KBM-7 (cell line): ENCODE data around the gene NCOA5.
"Not testable (repeated sequence)": the region's sequence is repeated elsewhere in the genome, so short reads cannot be mapped to it uniquely, and the experiment has no call there.

ENCODE experiments used
- DNase-seq: peaks from one replicate; pipeline ENCODE4 v3.0.0-alpha.2; 2015
- in situ Hi-C: fragments of 300-500 bp; cut with MboI; formaldehyde crosslinking; loops from 2 replicates; pipeline ENCODE4 v1.14.3; 2020; ENCODE audit warnings: low sequenced_read_pairs, low pct_unique_long_range_greater_than_20kb, mixed read lengths

NCOA5 gene

GRCh38 chr20:46101957-46102356 is 12.2 kb upstream of the NCOA5 start:
- in situ Hi-C loops: no loop called here
- no peak for DNase-seq

GRCh38 chr20:46100988-46101387 is 11.2 kb upstream of the NCOA5 start:
- in situ Hi-C loops: no loop called here
- no peak for DNase-seq

DNA sequence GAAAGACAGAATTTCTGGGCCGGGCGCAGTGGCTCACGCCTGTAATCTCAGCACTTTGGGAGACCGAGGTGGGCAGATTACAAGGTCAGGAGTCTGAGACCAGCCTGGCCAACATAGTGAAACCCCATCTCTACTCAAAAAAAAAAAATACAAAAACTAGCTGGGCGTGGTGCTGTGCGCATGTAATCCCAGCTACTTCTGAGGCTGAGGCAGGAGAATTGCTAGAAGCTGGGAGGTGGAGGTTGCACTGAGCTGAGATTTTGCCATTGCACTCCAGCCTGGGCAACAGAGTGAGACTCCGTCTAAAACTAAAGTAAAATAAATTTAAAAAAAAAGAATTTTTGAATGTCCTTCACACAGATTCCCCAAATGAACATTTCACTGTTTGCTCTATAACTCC is 10.7 kb upstream of the NCOA5 start:
- DNase-seq, in situ Hi-C loops: not testable (repeated sequence)

- in situ Hi-C loops: no loop called here
- no peak for DNase-seq
These were observed 9.9 kb upstream of the NCOA5 start for GRCh38 chr20:46099491-46100287.

DNA sequence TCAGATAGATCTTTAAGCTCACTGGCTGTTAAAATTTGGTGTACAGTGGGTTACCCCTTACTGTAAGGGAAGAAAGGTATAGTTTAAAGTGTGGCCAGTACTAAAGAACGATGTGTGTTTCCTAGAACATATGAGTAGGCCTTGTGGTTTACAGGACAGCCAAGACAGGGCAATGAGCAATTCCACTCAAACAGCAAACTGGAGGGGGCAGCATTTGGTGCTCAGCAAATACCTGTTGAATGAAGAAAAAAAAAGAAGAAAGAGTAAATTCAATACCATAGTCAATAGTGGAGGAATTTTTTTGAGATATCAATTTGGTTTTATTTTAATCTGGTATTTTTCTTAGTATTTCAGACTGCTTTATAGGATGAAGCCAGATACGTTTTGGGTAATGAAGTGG is 3.8 kb upstream of the NCOA5 start:
- in situ Hi-C loops: no loop called here
- DNase-seq: no peak

DNA sequence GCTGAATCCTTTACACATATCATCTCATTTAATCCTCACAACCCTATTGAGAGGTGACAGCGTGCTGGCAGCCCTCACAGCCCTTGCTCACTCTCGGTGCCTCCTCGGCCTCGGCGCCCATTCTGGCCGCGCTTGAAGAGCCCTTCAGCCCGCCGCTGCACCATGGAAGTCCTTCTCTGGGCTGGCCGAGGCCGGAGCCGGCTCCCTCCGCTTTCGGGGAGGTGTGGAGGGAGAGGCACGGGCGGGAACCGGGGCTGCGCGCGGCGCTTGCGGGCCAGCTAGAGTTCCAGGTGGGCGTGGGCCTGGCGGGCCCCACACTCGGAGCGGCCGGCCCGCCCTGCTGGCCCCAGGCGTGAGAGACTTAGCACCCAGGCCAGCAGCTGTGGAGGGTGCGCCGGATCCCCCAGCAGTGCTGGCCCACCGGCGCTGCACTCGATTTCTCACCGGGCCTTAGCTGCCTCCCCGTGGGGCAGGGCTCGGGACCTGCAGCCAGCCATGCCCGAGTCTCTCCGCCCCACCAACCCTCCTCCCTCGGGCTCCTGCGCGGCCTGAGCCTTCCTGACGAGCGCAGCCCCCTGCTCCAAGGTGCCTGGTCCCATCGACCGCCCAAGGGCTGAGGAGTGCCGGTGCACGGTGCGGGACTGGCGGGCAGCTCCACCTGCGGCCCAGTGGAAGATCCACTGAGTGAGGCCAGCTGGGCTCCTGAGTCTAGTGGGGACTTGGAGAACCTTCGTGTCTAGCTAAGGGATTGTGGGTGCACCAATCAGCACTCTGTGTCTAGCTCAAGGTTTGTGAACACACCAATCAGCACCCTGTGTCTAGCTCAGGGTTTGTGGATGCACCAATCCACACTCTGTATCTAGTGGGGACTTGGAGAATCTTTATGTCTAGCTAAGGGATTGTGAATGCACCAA is 2.1 kb upstream of the NCOA5 start:
- in situ Hi-C loops, DNase-seq: not testable (repeated sequence)

DNA sequence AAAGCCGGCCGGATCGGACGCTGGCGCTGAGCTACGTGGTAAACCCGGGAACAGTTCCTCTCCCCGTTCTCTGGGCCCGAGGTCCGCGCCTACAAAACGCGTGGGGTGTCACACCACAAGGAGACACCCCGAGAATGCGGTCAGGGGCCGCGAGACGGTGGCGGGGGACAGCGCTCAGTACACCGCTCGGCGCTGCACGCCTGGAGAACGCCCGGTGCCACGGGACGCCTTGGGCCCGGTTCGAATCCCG is 670 bp downstream of the NCOA5 start:
- no peak for DNase-seq
- in situ Hi-C loops: no loop called here

DNA sequence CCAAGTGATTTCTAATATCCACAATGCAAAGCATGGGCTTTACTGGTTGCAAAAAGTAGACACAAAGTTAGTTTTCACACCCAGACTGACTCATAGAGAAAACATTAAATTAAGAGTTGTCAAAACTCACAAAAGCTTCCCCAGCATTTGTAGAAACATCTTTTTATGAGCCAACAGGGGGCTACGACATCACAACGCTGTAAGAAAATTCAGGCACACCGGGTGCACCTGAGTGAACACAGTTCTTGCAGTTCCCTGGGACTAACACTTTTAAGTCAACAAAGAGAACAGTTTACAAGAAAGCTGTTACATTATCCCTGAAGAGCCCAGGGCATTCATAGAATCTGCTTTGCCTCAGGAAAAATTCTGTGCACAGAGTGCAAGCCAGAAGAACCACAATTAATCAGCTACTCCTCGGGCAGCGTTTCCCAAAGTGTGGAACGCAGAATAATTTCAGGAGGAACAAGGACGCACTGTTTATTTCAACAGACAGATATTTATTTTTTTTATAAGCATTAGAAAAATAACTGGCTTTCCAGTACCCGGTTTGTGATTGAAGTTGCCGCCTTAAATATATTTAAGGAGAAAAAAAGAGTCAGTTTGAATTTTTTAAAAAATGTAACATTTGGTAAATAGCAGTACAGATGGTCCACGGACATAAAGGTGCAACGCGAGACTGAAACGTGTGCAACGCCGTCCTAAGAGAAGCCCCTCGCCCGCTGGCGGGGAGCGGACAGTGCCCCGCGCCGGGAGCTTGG is 1.2 kb downstream of the NCOA5 start:
- DNase-seq: no peak
- in situ Hi-C loops: no loop called here

DNA sequence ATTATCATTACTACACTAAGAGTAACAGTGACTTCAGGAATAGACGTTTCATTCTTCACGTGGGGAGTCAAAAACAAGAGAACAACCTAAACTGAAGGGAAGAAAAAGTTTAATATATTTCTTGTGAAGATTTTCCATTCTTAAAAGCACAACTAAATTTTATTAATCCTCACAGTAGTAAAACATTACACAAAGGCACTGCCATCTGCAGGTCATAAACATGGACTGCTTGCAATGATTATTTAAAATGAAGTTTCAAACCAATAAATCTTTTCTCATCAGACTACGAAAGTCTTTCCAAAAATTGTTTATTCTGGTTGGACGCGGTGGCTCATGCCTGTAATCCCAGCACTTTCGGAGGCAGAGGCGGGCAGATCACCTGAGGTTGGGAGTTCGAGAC is 2.6 kb downstream of the NCOA5 start:
- DNase-seq: peak; percentile 20
- in situ Hi-C loops: no loop called here

DNA sequence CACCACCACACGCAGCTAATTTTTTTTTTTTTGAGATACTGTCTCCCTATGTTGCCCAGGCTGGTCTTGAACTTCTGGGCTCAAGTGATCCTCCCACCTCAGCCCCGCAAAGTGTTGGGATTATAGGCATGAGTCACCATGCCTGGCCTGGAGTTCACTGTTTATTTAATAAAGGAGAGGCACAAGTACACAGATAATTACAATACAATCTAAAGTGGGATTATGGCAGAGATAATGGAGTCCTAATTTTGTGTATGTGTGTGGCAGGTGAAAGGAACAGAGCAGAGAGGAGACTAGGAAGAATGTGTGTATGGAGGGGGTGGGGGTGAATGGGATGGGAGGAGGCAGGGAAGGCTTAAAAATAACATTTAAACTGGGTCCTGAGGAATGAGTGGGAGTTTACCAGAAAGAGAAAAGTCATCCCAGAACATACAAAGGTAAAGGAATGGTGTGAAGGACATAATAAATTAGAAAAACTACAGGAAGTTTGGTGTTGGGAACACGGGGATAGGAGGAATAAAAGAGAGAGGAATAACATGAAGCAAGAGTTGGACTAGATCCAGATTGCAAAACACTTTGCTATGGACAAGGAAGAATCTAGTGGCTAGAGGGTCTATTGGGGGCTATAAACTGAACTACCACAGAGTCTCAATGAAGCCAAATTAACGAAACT is 4.4 kb downstream of the NCOA5 start:
- in situ Hi-C loops: no loop called here
- DNase-seq: no peak

- DNase-seq: no peak
- in situ Hi-C loops: no loop called here
These were observed 5.0 kb downstream of the NCOA5 start for GRCh38 chr20:46084805-46085178.

DNA sequence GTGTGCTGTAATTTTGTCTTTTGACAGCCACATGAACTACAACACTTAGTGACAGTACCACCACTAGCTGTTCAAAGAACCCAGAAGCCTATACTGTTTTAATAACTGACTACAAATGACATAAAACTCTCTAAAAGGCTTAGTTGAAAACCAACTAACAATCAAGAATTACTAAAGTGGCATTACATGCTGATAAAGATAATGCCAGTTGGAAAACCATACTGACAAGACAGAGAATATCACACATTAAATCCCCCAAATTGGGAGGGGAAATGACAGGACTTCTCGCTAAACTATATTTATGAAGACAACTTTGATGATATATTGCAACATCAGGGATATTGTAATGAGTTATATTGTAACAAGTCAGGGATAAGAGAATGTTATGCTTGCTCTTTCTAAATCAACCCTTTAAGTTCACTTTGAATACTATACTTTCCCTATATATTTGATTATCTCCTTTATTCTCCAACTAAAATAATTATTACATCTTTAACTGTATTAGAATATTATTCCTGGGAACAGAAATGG is 6.2 kb downstream of the NCOA5 start:
- DNase-seq: no peak
- in situ Hi-C loops: no loop called here

GRCh38 chr20:46083101-46083500 is 6.7 kb downstream of the NCOA5 start:
- in situ Hi-C loops: no loop called here
- no peak for DNase-seq

GRCh38 chr20:46081074-46081473 is 8.7 kb downstream of the NCOA5 start:
- no peak for DNase-seq
- in situ Hi-C loops: no loop called here

DNA sequence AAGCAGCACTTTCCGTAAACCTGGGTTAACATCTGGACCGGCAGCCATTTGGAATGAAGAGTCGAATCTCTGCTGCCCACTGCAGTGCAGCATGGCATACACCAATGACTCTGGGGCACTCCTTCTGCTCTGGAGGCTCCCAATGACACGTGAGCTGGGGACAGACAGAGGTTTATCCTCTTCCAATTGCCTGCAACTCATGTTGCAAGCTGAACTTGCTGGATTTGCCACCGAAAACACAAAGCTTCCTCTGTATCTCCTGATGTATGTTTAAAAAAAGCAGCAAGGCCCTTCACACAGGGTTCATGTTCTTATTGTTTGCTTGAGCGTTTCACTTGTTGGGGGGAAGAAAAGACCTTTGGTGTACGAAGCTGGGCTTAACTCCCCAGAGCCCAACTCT is 10.8 kb downstream of the NCOA5 start:
- in situ Hi-C loops: no loop called here
- no peak for DNase-seq

DNA sequence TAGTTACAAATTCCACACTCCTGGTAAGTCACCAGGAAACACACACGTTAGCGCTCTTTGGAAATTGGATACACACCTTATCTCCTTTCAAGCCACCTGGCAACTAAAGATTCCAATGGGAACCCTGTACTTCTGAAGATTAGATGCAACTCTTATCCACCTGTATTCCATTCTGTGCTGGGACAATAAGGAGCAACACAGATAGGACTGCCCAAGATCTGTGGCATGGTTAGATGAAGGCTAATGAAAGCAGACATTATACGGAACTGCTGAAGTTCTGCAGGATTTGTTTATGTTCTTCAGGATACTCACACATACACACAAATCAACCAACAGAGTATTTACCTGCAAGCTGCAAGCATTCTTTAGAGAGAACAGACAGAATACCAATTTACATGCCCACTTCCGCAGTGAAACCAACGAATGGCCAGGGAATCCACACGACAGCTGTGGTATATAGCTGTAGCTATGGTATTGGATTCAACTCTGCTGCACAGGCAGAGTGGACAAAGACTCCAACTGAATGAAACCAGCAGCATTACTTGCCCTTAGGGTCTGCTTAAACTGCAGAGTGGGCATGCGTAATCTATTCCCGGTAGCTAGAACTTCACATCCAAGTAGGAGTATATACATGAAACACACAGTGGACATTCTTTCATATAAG is 12.0 kb downstream of the NCOA5 start:
- in situ Hi-C loops: no loop called here
- no peak for DNase-seq

DNA sequence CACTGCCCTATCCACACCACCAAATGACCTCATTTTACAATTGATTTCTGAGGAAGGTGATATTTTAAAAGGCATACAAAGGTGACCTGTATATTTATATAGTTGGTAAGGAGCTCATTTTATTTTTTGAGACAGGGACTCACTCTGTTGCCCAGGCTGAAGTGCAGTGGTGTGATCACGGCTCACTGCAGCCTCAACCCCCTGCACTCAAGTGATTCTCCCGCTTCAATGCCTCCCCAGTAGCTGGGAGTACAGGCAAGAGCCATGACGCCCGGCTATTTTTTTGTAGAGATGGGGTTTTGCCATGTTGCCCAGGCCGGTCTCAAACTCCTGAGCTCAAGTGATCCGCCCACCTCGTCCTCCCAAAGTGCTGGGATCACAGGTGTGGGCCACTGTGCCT is 13.0 kb downstream of the NCOA5 start:
- no peak for DNase-seq
- in situ Hi-C loops: no loop called here

- in situ Hi-C loops: no loop called here
- no peak for DNase-seq
These were observed 15.8 kb downstream of the NCOA5 start for GRCh38 chr20:46074006-46074405.

GRCh38 chr20:46073443-46073842 is 16.3 kb downstream of the NCOA5 start:
- in situ Hi-C loops: no loop called here
- DNase-seq: no peak
